HepG2 (cell line): ENCODE data around the gene MGMT. TPM values are rescaled to one million over a fixed set of nuclear protein-coding genes. Genes with fewer than 3 reads are reported as not detected.

Experiments
- ATAC-seq: fragments of 200-7000 bp; cut with Tn5 transposase; 3 replicates; pipeline ENCODE4 v1.9.1; 2020; ENCODE audit warnings: mild to moderate bottlenecking, moderate library complexity
- BruUV-seq: library from RNA; stranded (reverse); fragments of 400-500 nt; replicated peaks from 2 replicates; lab custom pipeline; 2021; lab: Mats Ljungman, UMichigan
- CTCF ChIA-PET: fragments of 300-600 bp; formaldehyde crosslinking; extraction: SDS; loops from one replicate; lab custom pipeline; 2021; ENCODE audit warnings: low total read pairs, inconsistent platforms, low intra/inter-chr PET ratio; lab: Yijun Ruan, JAX
- POLR2A ChIA-PET: fragments of 350-600 bp; sonication (Branson Sonifier 250); formaldehyde crosslinking; loops from one replicate; lab custom pipeline; 2020; ENCODE audit warnings: antibody characterized with exemption, inconsistent platforms; lab: Yijun Ruan, JAX
- DNase-seq: peaks from one replicate; pipeline ENCODE4 v3.0.0-alpha.2; 2015; ENCODE audit warnings: low spot score
- FAIRE-seq: peaks from 3 replicates; lab custom pipeline; 2011; peaks lifted over from hg19 to GRCh38; lab: Jason Lieb, UNC
- H2AFZ ChIP-seq: one replicate; pipeline ENCODE4 v1.6.1; 2011; ENCODE audit warnings: low read length, inconsistent platforms
- H3K27ac ChIP-seq: fragments of 300-600 bp; 3 replicates; pipeline ENCODE4 v1.8.0; 2011; ENCODE audit warnings: mixed run types, mild to moderate bottlenecking, mixed read lengths, low read length, inconsistent platforms; ENCODE audit not compliant: insufficient read depth; ENCODE audit errors: extremely low read length
- H3K27me3 ChIP-seq, 2 experiments: fragments of 200-600 bp in 1 of 2; 2 replicates in 1 of 2; 3 replicates in 1 of 2; pipeline versions ENCODE4 v1.6.0 to v1.8.0; 2011; ENCODE audit warnings: low read length in 2 of 2, mild to moderate bottlenecking in 2 of 2, moderate library complexity in 2 of 2, inconsistent platforms in 1 of 2; ENCODE audit not compliant: insufficient read depth in 2 of 2, control insufficient read depth in 1 of 2
- H3K36me3 ChIP-seq, 2 experiments: fragments of 200-600 bp in 1 of 2; replicated peaks in 1 of 2; 2 replicates in 1 of 2; 3 replicates in 1 of 2; pipeline versions ENCODE4 v1.5.1 to v1.8.0; 2011; ENCODE audit warnings: low read length in 2 of 2, inconsistent platforms in 1 of 2; ENCODE audit not compliant: insufficient read depth in 2 of 2, control insufficient read depth in 1 of 2
- H3K4me1 ChIP-seq: 2 replicates; pipeline ENCODE4 v1.5.1; 2012; ENCODE audit warnings: low read length, inconsistent platforms; ENCODE audit not compliant: insufficient read depth
- H3K4me2 ChIP-seq: 2 replicates; pipeline ENCODE4 v1.6.0; 2011; ENCODE audit warnings: low read depth, low read length, inconsistent platforms
- H3K4me3 ChIP-seq, 3 experiments: fragments of 200-600 bp in 1 of 3; sonication (generic), shearing (Covaris generic) in 1 of 3; replicated peaks in 1 of 3; 2 replicates each; pipeline ENCODE4 v1.5.1; 2011 to 2016; ENCODE audit warnings: low read length in 3 of 3, inconsistent platforms in 2 of 3, low read depth in 2 of 3, mild to moderate bottlenecking in 2 of 3, control low read depth in 1 of 3, mixed read lengths in 1 of 3; ENCODE audit not compliant: insufficient read depth in 1 of 3
- H3K79me2 ChIP-seq: one replicate; pipeline ENCODE4 v1.6.1; 2011; ENCODE audit warnings: low read length, inconsistent platforms; ENCODE audit not compliant: insufficient read depth
- H3K9ac ChIP-seq: 2 replicates; pipeline ENCODE4 v1.6.0; 2011; ENCODE audit warnings: mild to moderate bottlenecking, low read depth, low read length, inconsistent platforms; ENCODE audit not compliant: insufficient read depth
- H3K9me3 ChIP-seq: 2 replicates; pipeline ENCODE4 v1.5.1; 2012; ENCODE audit warnings: mild to moderate bottlenecking, low read length
- H4K20me1 ChIP-seq: 2 replicates; pipeline ENCODE4 v1.6.0; 2011; ENCODE audit warnings: inconsistent platforms, mild to moderate bottlenecking, low read length, moderate library complexity; ENCODE audit not compliant: insufficient read depth
- EED ChIP-seq: sonication (generic); formaldehyde crosslinking; IDR thresholded peaks from 2 replicates; pipeline ENCODE4 v1.5.0; 2020; ENCODE audit warnings: mild to moderate bottlenecking, missing genetic modification reagents
- GPN1 ChIP-seq: sonication (generic); formaldehyde crosslinking; IDR thresholded peaks from 2 replicates; pipeline ENCODE4 v1.5.1; 2020; ENCODE audit warnings: missing genetic modification reagents, borderline replicate concordance
- JDP2 ChIP-seq: sonication (generic); formaldehyde crosslinking; IDR thresholded peaks from 2 replicates; pipeline ENCODE4 v1.8.1; 2022; ENCODE audit warnings: missing genetic modification reagents, borderline replicate concordance
- KLF11 ChIP-seq: IDR thresholded peaks from 2 replicates; pipeline ENCODE4 v1.6.1; 2016; ENCODE audit warnings: missing compliant biosample characterization
- SP140L ChIP-seq: sonication (generic); formaldehyde crosslinking; IDR thresholded peaks from 2 replicates; pipeline ENCODE4 v1.4.0; 2020; ENCODE audit warnings: missing genetic modification reagents, borderline replicate concordance
- WIZ ChIP-seq: sonication (generic); formaldehyde crosslinking; IDR thresholded peaks from 2 replicates; pipeline ENCODE4 v1.5.1; 2020; ENCODE audit warnings: mild to moderate bottlenecking, missing genetic modification reagents
- ZMYM2 ChIP-seq: sonication (generic); formaldehyde crosslinking; IDR thresholded peaks from 2 replicates; pipeline ENCODE4 v1.8.0; 2022; ENCODE audit warnings: mild to moderate bottlenecking, missing genetic modification reagents
- ZNF20 ChIP-seq: sonication (generic); formaldehyde crosslinking; IDR thresholded peaks from 2 replicates; pipeline ENCODE4 v1.4.0; 2020; ENCODE audit warnings: mild to moderate bottlenecking, moderate library complexity, missing genetic modification reagents
- ZNF263 ChIP-seq: sonication (generic); formaldehyde crosslinking; IDR thresholded peaks from 2 replicates; pipeline ENCODE4 v1.4.0; 2020; ENCODE audit warnings: missing genetic modification reagents
- WGBS: methylation state at CpG from one replicate; pipeline ENCODE4 v1.1.6; 2017; ENCODE audit warnings: low lambda C conversion rate; 5-methylcytosine and 5-hydroxymethylcytosine counted together
- in situ Hi-C: cut with HindIII; loops from 2 replicates; pipeline ENCODE4 v1.10.0; 2017; ENCODE audit warnings: low pct_unique_long_range_greater_than_20kb; ENCODE audit not compliant: extremely low pct_ligation_motif_present
- intact Hi-C: fragments of 100-400 bp; cut with micrococcal nuclease; formaldehyde crosslinking; loops from one replicate; pipeline ENCODE4 v1.10.0; 2022; ENCODE audit not compliant: unreplicated experiment
- polyA plus RNA-seq, 8 experiments: library from polyadenylated mRNA; depleted of rRNA in 3 of 8; stranded (reverse) in 7 of 8; unstranded in 1 of 8; fragments of >200 nt; fragmentation: Illumina TruSeq in 4 of 8; extraction: Trizol in 4 of 8; gene quantifications; 2 replicates each; pipeline versions ENCODE4 v1.2.1 to v1.2.3, GENCODE V29; 2011 to 2016; ENCODE audit warnings: low read depth in 4 of 8, missing spikeins in 1 of 8, mixed read lengths in 1 of 8; ENCODE audit not compliant: insufficient read depth in 1 of 8
- total RNA-seq, 5 experiments: library from RNA; depleted of rRNA; stranded (reverse); fragments of >200 nt; fragmentation: Illumina TruSeq; extraction: Trizol; gene quantifications; 2 replicates each; pipeline ENCODE4 v1.2.3, GENCODE V29; 2016; ENCODE audit warnings: low read depth in 1 of 5
- TF ChIP-seq, protein P1 (sequence below): sonication (generic); formaldehyde crosslinking; conservative IDR thresholded peaks from 2 replicates; pipeline ENCODE4 v1.8.0; 2022; ENCODE audit warnings: low read depth, missing genetic modification reagents
- TF ChIP-seq, protein P2 (sequence below), 2 experiments: sonication (generic) in 1 of 2; formaldehyde crosslinking in 1 of 2; IDR thresholded peaks; 2 replicates each; pipeline versions ENCODE4 v1.4.0 to v1.6.1; 2016 to 2020; ENCODE audit warnings: borderline replicate concordance in 1 of 2, low read depth in 1 of 2, mild to moderate bottlenecking in 1 of 2, missing genetic modification reagents in 1 of 2
- TF ChIP-seq, protein P3 (sequence below): IDR thresholded peaks from 2 replicates; pipeline ENCODE4 v1.6.1; 2018; ENCODE audit warnings: missing genetic modification reagents, mild to moderate bottlenecking, missing compliant biosample characterization
- TF ChIP-seq, protein P4 (sequence below): sonication (generic); formaldehyde crosslinking; IDR thresholded peaks from 2 replicates; pipeline ENCODE4 v1.4.0; 2020; ENCODE audit warnings: missing genetic modification reagents
- TF ChIP-seq, protein P5 (sequence below): sonication (generic); formaldehyde crosslinking; IDR thresholded peaks from 2 replicates; pipeline ENCODE4 v1.8.1; 2023; ENCODE audit warnings: missing genetic modification reagents, inconsistent platforms, borderline replicate concordance

The MGMT gene
- total and polyA plus RNA-seq, 2 of the 13 experiments (the other 11 are each of a cell fraction or from before 2014, with no cell fraction given): 12.0 to 19.5 TPM

DNA sequence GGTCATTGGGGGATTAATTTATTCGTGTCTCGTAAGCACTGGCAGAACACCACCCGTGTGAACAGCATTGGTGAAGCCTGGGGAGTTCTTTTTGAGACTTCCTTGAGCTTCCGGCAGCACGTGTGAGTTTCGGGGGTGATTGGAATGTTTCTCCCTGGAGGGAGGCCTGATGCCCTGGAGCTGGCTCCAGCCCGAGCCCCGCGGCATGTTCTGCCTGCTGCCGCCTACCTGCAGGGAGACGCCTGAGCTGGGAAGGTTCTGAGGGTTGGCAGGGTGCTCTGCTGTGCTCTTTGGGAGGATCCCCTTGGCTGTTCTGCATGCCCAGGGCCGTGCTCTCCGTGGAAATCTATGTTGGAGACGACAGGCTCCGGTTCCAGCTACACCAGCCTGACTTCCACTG lies 159.3 kb downstream of the MGMT start:
- Histone ChIP-seq H3K36me3 (no peaks in the 10 kb centered on the region), H2AFZ (no peak overlapping the region), H3K4me2 (no peak overlapping the region), H3K79me2 (no peaks in the 10 kb centered on the region), H3K4me3 (no peak overlapping the region), H3K27me3 (no peaks in the 10 kb centered on the region), H3K9me3 (peaks cover 5% of the 10 kb centered on the region; the same call in 1 of the 2 replicates), H4K20me1 (no peaks in the 10 kb centered on the region), H3K9ac (no peak overlapping the region), H3K27ac (no peak overlapping the region), H3K4me1 (no peaks in the 10 kb centered on the region)
- ChIA-PET POLR2A (no interaction called here), CTCF (no interaction called here)
- FAIRE-seq (no peak), DNase-seq (no peak), ATAC-seq (no peak)
- in situ Hi-C loops: no loop called here
- BruUV-seq: no TSS peak
- intact Hi-C loops: no loop called here
- WGBS: 90% methylated on average over 10 of the region's 15 CpGs
- TF ChIP-seq, protein P1, sequence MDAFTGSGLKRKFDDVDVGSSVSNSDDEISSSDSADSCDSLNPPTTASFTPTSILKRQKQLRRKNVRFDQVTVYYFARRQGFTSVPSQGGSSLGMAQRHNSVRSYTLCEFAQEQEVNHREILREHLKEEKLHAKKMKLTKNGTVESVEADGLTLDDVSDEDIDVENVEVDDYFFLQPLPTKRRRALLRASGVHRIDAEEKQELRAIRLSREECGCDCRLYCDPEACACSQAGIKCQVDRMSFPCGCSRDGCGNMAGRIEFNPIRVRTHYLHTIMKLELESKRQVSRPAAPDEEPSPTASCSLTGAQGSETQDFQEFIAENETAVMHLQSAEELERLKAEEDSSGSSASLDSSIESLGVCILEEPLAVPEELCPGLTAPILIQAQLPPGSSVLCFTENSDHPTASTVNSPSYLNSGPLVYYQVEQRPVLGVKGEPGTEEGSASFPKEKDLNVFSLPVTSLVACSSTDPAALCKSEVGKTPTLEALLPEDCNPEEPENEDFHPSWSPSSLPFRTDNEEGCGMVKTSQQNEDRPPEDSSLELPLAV (CRISPR knock-in tag): no peak
- TF ChIP-seq, protein P2, sequence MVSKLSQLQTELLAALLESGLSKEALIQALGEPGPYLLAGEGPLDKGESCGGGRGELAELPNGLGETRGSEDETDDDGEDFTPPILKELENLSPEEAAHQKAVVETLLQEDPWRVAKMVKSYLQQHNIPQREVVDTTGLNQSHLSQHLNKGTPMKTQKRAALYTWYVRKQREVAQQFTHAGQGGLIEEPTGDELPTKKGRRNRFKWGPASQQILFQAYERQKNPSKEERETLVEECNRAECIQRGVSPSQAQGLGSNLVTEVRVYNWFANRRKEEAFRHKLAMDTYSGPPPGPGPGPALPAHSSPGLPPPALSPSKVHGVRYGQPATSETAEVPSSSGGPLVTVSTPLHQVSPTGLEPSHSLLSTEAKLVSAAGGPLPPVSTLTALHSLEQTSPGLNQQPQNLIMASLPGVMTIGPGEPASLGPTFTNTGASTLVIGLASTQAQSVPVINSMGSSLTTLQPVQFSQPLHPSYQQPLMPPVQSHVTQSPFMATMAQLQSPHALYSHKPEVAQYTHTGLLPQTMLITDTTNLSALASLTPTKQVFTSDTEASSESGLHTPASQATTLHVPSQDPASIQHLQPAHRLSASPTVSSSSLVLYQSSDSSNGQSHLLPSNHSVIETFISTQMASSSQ (IDR thresholded peaks at IDR 0.05; ENCODE audit: low read depth): no peak
- TF ChIP-seq, protein P2 (CRISPR knock-in tag; IDR thresholded peaks at IDR 0.05; ENCODE audit: borderline replicate concordance): no peak
- TF ChIP-seq JDP2 (no peak), GPN1 (CRISPR knock-in tag) (no peak), EED (CRISPR knock-in tag) (no peak), ZMYM2 (CRISPR knock-in tag) (no peak), SP140L (CRISPR knock-in tag) (no peak), WIZ (CRISPR knock-in tag) (no peak), ZNF263 (no peak), ZNF20 (CRISPR knock-in tag) (no peak), KLF11 (no peak)
- TF ChIP-seq, protein P3, sequence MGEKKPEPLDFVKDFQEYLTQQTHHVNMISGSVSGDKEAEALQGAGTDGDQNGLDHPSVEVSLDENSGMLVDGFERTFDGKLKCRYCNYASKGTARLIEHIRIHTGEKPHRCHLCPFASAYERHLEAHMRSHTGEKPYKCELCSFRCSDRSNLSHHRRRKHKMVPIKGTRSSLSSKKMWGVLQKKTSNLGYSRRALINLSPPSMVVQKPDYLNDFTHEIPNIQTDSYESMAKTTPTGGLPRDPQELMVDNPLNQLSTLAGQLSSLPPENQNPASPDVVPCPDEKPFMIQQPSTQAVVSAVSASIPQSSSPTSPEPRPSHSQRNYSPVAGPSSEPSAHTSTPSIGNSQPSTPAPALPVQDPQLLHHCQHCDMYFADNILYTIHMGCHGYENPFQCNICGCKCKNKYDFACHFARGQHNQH (CRISPR knock-in tag): no peak
- TF ChIP-seq, protein P4, sequence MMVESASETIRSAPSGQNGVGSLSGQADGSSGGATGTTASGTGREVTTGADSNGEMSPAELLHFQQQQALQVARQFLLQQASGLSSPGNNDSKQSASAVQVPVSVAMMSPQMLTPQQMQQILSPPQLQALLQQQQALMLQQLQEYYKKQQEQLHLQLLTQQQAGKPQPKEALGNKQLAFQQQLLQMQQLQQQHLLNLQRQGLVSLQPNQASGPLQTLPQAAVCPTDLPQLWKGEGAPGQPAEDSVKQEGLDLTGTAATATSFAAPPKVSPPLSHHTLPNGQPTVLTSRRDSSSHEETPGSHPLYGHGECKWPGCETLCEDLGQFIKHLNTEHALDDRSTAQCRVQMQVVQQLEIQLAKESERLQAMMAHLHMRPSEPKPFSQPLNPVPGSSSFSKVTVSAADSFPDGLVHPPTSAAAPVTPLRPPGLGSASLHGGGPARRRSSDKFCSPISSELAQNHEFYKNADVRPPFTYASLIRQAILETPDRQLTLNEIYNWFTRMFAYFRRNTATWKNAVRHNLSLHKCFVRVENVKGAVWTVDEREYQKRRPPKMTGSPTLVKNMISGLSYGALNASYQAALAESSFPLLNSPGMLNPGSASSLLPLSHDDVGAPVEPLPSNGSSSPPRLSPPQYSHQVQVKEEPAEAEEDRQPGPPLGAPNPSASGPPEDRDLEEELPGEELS (CRISPR knock-in tag): no peak
- TF ChIP-seq, protein P5, sequence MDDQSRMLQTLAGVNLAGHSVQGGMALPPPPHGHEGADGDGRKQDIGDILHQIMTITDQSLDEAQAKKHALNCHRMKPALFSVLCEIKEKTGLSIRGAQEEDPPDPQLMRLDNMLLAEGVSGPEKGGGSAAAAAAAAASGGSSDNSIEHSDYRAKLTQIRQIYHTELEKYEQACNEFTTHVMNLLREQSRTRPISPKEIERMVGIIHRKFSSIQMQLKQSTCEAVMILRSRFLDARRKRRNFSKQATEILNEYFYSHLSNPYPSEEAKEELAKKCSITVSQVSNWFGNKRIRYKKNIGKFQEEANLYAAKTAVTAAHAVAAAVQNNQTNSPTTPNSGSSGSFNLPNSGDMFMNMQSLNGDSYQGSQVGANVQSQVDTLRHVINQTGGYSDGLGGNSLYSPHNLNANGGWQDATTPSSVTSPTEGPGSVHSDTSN (CRISPR knock-in tag): no peak
